ENCODE measurements around the gene TMEM129.

The TMEM129 gene, protein sequence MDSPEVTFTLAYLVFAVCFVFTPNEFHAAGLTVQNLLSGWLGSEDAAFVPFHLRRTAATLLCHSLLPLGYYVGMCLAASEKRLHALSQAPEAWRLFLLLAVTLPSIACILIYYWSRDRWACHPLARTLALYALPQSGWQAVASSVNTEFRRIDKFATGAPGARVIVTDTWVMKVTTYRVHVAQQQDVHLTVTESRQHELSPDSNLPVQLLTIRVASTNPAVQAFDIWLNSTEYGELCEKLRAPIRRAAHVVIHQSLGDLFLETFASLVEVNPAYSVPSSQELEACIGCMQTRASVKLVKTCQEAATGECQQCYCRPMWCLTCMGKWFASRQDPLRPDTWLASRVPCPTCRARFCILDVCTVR

DNA sequence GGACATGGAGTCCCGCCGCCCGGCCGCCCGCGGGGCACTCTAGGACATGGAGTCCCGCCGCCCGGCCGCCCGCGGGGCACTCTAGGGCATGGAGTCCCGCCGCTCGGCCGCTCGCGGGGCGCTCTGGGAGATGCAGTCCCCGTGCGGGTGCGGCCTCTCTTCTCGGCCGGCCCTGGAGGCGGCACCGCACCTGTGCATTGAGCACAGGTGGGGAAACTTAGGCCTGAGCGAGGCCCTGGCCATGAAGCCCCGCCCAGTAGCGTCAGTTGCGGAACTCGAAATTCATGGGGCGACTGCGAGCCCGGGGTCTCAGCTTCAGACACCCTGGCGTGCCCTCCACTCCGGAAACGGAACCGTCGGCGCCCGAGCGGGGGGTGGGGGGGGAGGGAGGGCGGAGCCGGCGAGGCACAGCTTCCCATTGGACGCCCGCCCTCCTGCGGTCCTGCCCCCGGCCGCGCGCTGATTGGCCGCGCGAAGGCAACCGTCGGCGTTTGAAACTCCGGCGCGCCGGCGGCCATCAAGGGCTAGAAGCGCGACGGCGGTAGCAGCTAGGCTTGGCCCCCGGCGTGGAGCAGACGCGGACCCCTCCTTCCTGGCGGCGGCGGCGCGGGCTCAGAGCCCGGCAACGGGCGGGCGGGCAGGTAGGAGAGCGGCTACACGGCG is at the start of gene TMEM129, which contains the start of gene TACC3:
Gene TMEM129, minus strand, starts transcription at position 321 of the 663 bp plus-strand sequence. CDS start 486 bp downstream, outside the sequence.
Gene TACC3, plus strand, starts transcription at position 519 of the 663 bp plus-strand sequence. CDS start 1,901 bp downstream, outside the sequence.
- DNase-seq, result peak; percentile 94 to 96

GRCh38 chr4:1770791-1771231 is 49.7 kb upstream of the TMEM129 start:
- no peak for DNase-seq

- DNase-seq, result no peak
Observed at GRCh38 chr4:1770245-1770644, 49.1 kb upstream of the TMEM129 start.

- DNase-seq, result no peak
Observed at GRCh38 chr4:1769692-1770091, 48.6 kb upstream of the TMEM129 start.

- no peak for DNase-seq
Observed at GRCh38 chr4:1768367-1769034, 47.4 kb upstream of the TMEM129 start.

- DNase-seq, result peak in 1 of 2 experiments; percentile 17
Observed at GRCh38 chr4:1767770-1768366, 46.7 kb upstream of the TMEM129 start.

- DNase-seq, result no peak
Observed at GRCh38 chr4:1767061-1767769, 46.1 kb upstream of the TMEM129 start.

DNA sequence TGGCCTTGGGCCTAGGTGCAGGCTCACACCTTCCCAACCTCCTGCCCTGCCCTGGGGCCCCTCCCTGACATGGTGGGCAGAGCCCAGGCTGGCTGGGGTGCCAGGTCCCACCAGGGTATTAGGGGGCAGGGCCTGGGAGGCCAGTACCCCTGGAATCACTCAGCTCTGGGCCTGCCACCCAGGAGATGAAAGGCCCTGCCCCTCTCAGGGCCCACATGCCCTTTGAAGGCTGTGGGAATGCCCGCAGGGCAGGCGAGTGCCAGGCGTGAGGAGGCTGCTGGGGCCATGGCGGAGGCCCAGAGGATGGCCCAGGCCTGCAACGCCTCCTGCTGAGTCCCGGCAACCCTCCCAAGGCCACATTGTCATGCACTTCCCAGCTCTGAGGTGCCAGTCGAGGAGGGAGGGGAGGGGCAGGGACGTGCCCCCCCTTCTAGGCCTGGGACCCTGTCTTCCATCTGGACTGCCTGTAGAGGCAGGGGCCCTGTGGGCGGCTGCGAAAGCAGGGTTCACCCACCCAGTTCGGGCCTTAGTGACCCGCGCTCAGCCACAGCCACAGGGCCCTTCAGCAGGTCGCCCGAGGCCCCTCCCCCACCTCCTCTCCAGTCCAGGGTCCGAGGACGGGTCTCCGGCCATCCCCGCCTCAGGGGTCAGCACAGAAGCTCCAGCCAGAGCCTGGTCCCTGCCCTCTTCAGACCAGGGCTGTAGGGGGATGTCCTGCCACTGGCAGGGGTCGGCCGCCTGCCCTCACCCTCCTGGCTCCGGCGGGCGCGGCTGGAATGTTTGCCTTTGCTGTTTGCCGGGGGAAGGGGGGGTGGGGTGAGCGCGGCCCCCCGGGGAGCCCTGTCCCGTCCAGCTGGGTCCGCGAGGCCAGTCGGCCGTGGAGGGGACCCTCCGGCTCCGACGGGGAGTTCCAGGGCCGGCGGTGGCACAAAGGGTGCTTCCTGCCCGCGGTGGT is 45.3 kb upstream of the TMEM129 start:
- no peak for DNase-seq

DNA sequence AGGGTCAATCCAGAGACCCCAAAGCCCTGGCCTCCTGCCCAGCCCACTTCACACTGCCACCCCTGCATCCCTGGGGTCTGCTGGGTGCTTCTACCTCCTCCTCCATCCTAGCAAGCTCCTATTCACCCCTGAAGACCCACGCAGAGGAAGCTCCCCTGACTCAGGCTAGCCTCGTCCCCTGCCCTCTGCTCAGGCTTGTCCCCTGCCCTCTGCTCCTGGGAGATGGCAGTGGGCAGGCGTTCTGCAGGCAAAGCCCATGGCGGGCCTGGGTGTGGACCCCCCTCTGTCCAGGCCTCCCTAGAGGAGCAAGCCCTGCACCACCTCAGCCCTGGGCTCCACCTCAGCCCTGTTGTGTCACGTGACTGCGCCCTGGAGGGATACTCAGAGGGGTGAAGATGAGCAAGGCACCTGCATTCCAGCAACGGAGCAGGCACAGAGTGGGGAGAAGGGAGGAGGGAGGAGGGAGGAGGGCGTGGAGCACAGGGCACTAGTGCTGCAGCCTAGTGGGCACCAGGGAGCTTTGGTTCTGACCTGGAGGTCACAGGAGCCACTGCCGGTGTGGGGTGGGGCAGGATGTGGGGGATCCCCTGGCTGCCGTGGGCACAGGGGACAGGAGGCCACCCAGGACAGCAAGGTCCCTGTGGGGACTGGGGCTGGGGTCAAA is 44.4 kb upstream of the TMEM129 start:
- no peak for DNase-seq

DNA sequence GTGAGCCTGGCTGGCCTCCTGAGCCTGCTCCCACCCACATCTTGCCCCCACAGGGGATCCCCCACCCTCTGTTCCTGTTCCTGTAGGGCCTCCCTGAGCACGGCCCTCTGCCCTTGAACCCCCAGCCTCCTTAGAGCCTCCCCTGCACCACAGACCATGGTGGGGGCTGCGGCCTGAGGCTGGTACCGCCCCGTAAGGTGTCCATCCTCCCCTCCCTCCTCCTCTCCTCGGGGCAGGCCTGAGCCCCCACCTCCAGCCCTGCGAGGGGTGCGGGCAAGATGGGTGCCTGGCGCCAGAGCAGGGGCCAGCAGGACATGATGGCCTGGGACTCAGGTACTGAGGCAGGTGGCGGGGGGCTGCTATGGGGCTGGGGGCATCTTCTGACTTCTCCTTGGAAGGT is 43.5 kb upstream of the TMEM129 start:
- no peak for DNase-seq

GRCh38 chr4:1763550-1764080 is 42.5 kb upstream of the TMEM129 start:
- DNase-seq, result no peak

DNA sequence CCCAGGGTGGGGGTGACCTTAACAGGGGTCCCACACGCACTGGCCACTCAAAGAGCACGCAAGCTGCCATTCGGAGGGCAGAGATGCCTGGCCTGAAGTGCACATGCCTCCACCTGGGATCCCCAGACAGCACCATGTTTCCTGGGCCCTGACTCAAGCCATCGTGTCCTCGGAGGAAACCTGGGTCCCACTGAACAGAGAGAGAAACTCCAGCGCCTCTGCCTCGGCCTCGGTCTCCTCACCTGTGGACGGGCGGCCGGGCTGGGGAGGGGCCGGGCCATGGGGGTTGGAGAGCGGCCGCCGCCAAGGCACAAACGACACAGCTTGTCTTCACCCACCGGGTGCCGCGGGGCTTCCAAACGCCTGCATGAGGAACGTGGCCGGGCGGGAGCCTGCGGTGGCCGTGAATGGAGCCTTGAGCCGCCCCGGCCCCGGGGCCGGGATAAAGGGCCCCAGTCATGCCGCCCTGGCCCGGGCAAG is 42.0 kb upstream of the TMEM129 start:
- DNase-seq, result no peak

DNA sequence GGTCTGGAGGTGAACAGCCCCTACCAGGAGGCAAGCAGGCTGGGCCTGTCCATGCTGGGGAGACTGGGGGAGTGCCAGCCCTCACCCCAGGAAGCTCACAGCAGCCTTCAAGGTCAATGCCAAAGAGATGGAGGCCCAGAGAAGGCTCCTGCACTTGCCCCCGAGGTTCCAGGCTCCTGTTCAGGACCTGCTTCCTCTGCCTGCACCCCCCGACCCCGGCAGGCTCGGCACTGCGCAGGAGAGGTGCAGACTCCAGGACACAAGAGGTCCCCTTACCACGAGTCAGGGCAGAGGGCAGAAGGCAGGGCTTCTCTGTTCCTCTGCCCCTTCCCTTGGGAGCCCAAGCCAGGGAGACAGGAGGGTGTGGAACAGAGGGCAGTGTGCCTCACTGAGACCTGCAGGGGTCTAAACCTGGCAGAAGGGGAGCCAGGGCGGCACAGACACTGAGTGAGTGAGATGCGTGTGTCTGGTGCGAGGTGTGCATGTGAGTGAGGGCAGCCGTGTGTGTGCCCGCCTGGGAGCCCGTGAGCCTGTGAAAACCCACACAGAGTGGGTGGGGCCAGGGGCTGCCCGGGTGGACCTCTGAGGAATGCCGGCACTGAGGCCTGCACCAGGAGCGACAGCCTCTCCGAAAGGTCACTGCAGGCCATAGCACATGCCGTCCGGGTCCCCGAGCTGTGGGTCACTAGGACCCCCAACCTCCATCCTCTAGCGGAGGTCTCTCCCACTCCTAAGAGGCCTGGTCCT is 41.3 kb upstream of the TMEM129 start:
- DNase-seq, result no peak

DNA sequence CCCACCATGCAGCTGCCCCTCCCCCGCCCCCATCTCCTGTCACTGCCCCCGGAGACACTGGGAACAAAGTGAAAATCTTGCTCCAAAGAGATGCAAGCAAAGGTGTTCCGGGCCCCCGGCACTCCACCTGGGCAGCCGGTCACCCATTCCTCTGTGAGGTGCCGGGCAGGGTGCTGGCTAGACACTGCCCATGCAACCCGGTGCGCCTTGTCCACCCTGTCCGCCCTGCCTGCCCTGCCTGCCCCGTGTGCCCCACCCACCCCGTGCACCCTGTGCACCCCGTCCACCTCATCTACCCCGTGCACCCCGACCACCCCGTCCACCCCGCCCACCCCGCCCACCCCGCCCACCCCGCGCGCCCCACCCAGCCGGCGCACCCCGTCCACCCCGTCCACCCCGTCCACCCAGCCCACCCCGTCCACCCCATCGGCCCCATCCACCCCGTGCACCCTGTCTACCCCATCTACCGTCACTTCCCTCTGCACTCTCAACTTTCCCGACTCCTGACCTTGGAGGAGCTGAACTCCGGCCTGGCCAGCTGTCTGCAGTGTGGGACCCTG is 40.1 kb upstream of the TMEM129 start:
- DNase-seq, result no peak

DNA sequence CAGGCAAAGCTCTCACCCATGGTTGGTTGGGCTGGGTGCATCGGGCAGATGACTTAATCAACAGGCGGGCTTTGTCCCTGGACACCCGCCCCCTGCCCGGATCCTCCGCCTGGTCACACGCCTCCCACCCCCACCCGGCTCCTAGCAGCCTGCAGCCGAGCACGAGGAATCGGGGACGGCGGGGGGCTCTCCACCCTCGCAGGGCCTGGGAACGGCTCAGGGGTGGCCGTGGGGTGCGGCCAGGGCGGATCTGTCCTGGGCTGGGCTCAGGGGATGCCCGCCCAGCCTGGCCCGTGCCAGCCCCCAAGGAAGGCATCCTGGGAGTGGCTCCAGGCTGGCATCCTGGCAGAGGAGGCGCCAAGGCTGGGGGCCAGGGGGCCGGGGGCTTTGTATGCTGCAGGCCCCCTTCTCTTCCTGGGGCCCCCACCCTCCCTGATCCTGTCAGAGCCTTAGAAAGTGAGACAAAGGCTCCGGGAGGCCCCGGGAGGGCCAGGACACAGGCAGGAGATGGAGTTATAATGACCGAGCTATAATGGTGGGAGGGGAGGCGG is 39.5 kb upstream of the TMEM129 start:
- DNase-seq, result no peak

DNA sequence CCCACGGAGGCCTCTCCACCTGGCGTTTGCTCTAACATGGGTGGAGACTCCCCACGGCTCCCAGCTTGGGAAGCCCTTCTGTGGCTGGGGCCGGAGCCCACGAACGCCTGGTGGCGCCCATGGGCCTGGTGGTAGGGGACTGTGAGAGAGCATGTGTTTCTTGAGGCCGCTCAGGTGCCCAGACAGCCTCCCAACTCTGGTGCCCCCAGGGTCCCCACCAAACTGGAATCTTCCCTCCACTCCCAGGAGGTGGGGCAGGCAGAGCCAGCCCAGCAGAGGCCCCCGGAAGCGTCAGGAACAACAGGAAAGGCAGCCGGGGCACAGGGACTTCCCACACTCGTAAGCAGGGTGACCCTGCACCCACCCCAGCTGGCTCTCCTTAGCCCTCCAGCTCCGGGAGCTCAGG is 38.7 kb upstream of the TMEM129 start:
- no peak for DNase-seq

GRCh38 chr4:1759170-1759817 is 38.2 kb upstream of the TMEM129 start:
- DNase-seq, result no peak
